MM.1S (cell line): ENCODE data around the gene PLAC8L1.

Experiments
- DNase-seq: peaks from one replicate; pipeline ENCODE4 v3.0.0-alpha.2; 2015
- H2AFZ ChIP-seq: fragments of 300-600 bp; sonication (generic); 2 replicates; pipeline ENCODE4 v1.6.0; 2016; ENCODE audit warnings: antibody characterized with exemption, low read length
- H3F3A ChIP-seq: fragments of 300-600 bp; sonication (generic); 2 replicates; pipeline ENCODE4 v1.6.1; 2016; ENCODE audit warnings: mild to moderate bottlenecking, antibody characterized with exemption, low read length, moderate library complexity, mixed read lengths; ENCODE audit not compliant: insufficient read depth
- H3K27ac ChIP-seq: fragments of 300-600 bp; sonication (generic); 2 replicates; pipeline ENCODE4 v1.5.1; 2016; ENCODE audit warnings: mild to moderate bottlenecking, low read length
- H3K27me3 ChIP-seq: fragments of 300-600 bp; sonication (generic); replicated peaks from 2 replicates; pipeline ENCODE4 v1.6.0; 2016; ENCODE audit warnings: low read length; ENCODE audit not compliant: insufficient read depth
- H3K36me3 ChIP-seq: fragments of 300-600 bp; sonication (generic); replicated peaks from 2 replicates; pipeline ENCODE4 v1.6.1; 2016; ENCODE audit warnings: mild to moderate bottlenecking, low read length, mixed read lengths; ENCODE audit not compliant: insufficient read depth
- H3K4me1 ChIP-seq: fragments of 300-600 bp; sonication (generic); 2 replicates; pipeline ENCODE4 v1.6.1; 2016; ENCODE audit warnings: low read length, mixed read lengths
- H3K4me2 ChIP-seq: fragments of 300-600 bp; sonication (generic); 2 replicates; pipeline ENCODE4 v1.6.0; 2016; ENCODE audit warnings: low read depth, low read length
- H3K4me3 ChIP-seq: fragments of 300-600 bp; sonication (generic); 2 replicates; pipeline ENCODE4 v1.5.1; 2016; ENCODE audit warnings: low read length, mixed read lengths
- H3K79me2 ChIP-seq: fragments of 300-600 bp; sonication (generic); 2 replicates; pipeline ENCODE4 v1.6.1; 2016; ENCODE audit warnings: mixed run types, low read length, mixed read lengths
- H3K9ac ChIP-seq: fragments of 300-600 bp; sonication (generic); 2 replicates; pipeline ENCODE4 v1.6.1; 2016; ENCODE audit warnings: low read length, mixed read lengths
- H3K9me2 ChIP-seq: fragments of 300-600 bp; sonication (generic); replicated peaks from 2 replicates; pipeline ENCODE4 v1.6.1; 2016; ENCODE audit warnings: mild to moderate bottlenecking, low read length, mixed read lengths; ENCODE audit not compliant: insufficient read depth
- H3K9me3 ChIP-seq: fragments of 300-600 bp; sonication (generic); replicated peaks from 2 replicates; pipeline ENCODE4 v1.6.1; 2016; ENCODE audit warnings: mild to moderate bottlenecking, low read length, mixed read lengths; ENCODE audit not compliant: insufficient read depth
- H4K20me1 ChIP-seq: fragments of 300-600 bp; sonication (generic); 2 replicates; pipeline ENCODE4 v1.6.1; 2016; ENCODE audit warnings: mild to moderate bottlenecking, low read length, moderate library complexity, mixed read lengths; ENCODE audit not compliant: insufficient read depth
- CTCF ChIP-seq: fragments of 300-600 bp; sonication (generic); IDR thresholded peaks from 2 replicates; pipeline ENCODE4 v1.5.1; 2016; ENCODE audit warnings: antibody characterized with exemption, low read length, mixed read lengths
- EZH2 ChIP-seq: fragments of 300-600 bp; sonication (generic); optimal IDR thresholded peaks from 2 replicates; pipeline ENCODE3; 2017; ENCODE audit warnings: low read depth, mild to moderate bottlenecking, antibody characterized with exemption, low read length, mixed read lengths
- EZH2phosphoT487 ChIP-seq: fragments of 300-600 bp; sonication (generic); IDR thresholded peaks from 2 replicates; pipeline ENCODE4 v1.6.1; 2018; ENCODE audit warnings: antibody characterized with exemption, low read length

The PLAC8L1 gene

GRCh38 chr5:146072595-146072994, 32.8 kb downstream of the PLAC8L1 start:
- H3K4me3 ChIP-seq: no peak overlapping the region
- no peaks in the 10 kb centered on the region for H4K20me1 ChIP-seq
- no peaks in the 10 kb centered on the region for H3K9me3 ChIP-seq
- H3F3A ChIP-seq: peaks cover 8% of the 10 kb centered on the region; the same call in 1 of the 2 replicates
- no peak overlapping the region for H3K9ac ChIP-seq
- no peaks in the 10 kb centered on the region for H3K79me2 ChIP-seq
- H3K9me2 ChIP-seq: no peaks in the 10 kb centered on the region
- no peaks in the 10 kb centered on the region for H3K36me3 ChIP-seq
- no peak overlapping the region for H2AFZ ChIP-seq
- H3K4me1 ChIP-seq: peaks cover 31% of the 10 kb centered on the region
- no peak overlapping the region for H3K4me2 ChIP-seq
- no peak for DNase-seq
- TF ChIP-seq CTCF (no peak), EZH2phosphoT487 (no peak)
- H3K27me3 ChIP-seq: no peaks in the 10 kb centered on the region
- no peak overlapping the region for H3K27ac ChIP-seq

GRCh38 chr5:146071171-146071570, 34.2 kb downstream of the PLAC8L1 start:
- Histone ChIP-seq H3K36me3 (no peaks in the 10 kb centered on the region), H3K27me3 (no peaks in the 10 kb centered on the region), H2AFZ (no peak overlapping the region), H3K4me1 (peaks cover 31% of the 10 kb centered on the region), H3K9ac (no peak overlapping the region), H3K27ac (no peak overlapping the region), H3K9me3 (no peaks in the 10 kb centered on the region), H3F3A (peaks cover 8% of the 10 kb centered on the region; the same call in 1 of the 2 replicates), H3K9me2 (no peaks in the 10 kb centered on the region), H4K20me1 (no peaks in the 10 kb centered on the region), H3K79me2 (no peaks in the 10 kb centered on the region), H3K4me2 (no peak overlapping the region), H3K4me3 (no peak overlapping the region)
- DNase-seq: no peak
- TF ChIP-seq CTCF (no peak), EZH2phosphoT487 (no peak), EZH2 (no peak)

- peaks cover 8% of the 10 kb centered on the region; the same call in 1 of the 2 replicates for H3F3A ChIP-seq
- H3K4me1 ChIP-seq: peaks cover 31% of the 10 kb centered on the region
- no peaks in the 10 kb centered on the region for H4K20me1 ChIP-seq
- H3K9ac ChIP-seq: no peak overlapping the region
- no peaks in the 10 kb centered on the region for H3K9me3 ChIP-seq
- TF ChIP-seq EZH2 (no peak), EZH2phosphoT487 (no peak), CTCF (no peak)
- no peaks in the 10 kb centered on the region for H3K79me2 ChIP-seq
- no peaks in the 10 kb centered on the region for H3K9me2 ChIP-seq
- no peaks in the 10 kb centered on the region for H3K36me3 ChIP-seq
- no peaks in the 10 kb centered on the region for H3K27me3 ChIP-seq
- H2AFZ ChIP-seq: no peak overlapping the region
- no peak overlapping the region for H3K4me3 ChIP-seq
- H3K27ac ChIP-seq: no peak overlapping the region
- H3K4me2 ChIP-seq: no peak overlapping the region
- no peak for DNase-seq
Observed at GRCh38 chr5:146070746-146071145, 34.6 kb downstream of the PLAC8L1 start.
